HepG2 (cell line): ENCODE data around the gene PRM3. TPM values are rescaled to one million over a fixed set of nuclear protein-coding genes. Genes with fewer than 3 reads are reported as not detected.

Experiments used
- ATM ChIP-seq: fragments of 450-650 bp; IDR thresholded peaks from 2 replicates; pipeline ENCODE4 v1.7.1; 2017; ENCODE audit warnings: mild to moderate bottlenecking, borderline replicate concordance
- CBFB ChIP-seq: sonication (generic); formaldehyde crosslinking; IDR thresholded peaks from 2 replicates; pipeline ENCODE4 v1.4.0; 2020; ENCODE audit warnings: missing genetic modification reagents
- CHD2 ChIP-seq: IDR thresholded peaks from 2 replicates; pipeline ENCODE4 v1.6.1; 2011; ENCODE audit warnings: low read depth, low read length, improper control_type of control experiment
- DBP ChIP-seq: sonication (generic); formaldehyde crosslinking; IDR thresholded peaks from 2 replicates; pipeline ENCODE4 v1.4.0; 2020; ENCODE audit warnings: missing genetic modification reagents; ENCODE audit errors: not compliant biosample characterization
- ELF3 ChIP-seq: IDR thresholded peaks from 2 replicates; pipeline ENCODE4 v1.6.1; 2016; ENCODE audit warnings: missing genetic modification reagents, missing compliant biosample characterization
- FOXA3 ChIP-seq: IDR thresholded peaks from 2 replicates; pipeline ENCODE4 v1.6.1; 2016; ENCODE audit warnings: missing genetic modification reagents, missing compliant biosample characterization
- NFRKB ChIP-seq: fragments of 450-650 bp; IDR thresholded peaks from 2 replicates; pipeline ENCODE4 v1.6.1; 2017
- POLR2AphosphoS5 ChIP-seq: IDR thresholded peaks from 2 replicates; pipeline ENCODE4 v1.6.1; 2012; ENCODE audit warnings: low read depth, low read length
- RBAK ChIP-seq: sonication (generic); formaldehyde crosslinking; IDR thresholded peaks from 2 replicates; pipeline ENCODE4 v1.5.1; 2020; ENCODE audit warnings: mild to moderate bottlenecking, missing genetic modification reagents
- RBM22 ChIP-seq: fragments of 200-400 bp; formaldehyde crosslinking; optimal IDR thresholded peaks from 2 replicates; pipeline ENCODE3; 2017; ENCODE audit warnings: mild to moderate bottlenecking, low read length, moderate library complexity
- SIN3A ChIP-seq: IDR thresholded peaks from 2 replicates; pipeline ENCODE4 v1.6.1; 2011; ENCODE audit warnings: low read depth, mild to moderate bottlenecking, control low read depth, low read length, borderline replicate concordance
- SMYD3 ChIP-seq: sonication (generic); formaldehyde crosslinking; IDR thresholded peaks from 2 replicates; pipeline ENCODE4 v1.8.1; 2023; ENCODE audit warnings: mild to moderate bottlenecking, missing genetic modification reagents
- SYNCRIP ChIP-seq: fragments of 200-400 bp; formaldehyde crosslinking; IDR thresholded peaks from 2 replicates; pipeline ENCODE4 v1.6.1; 2018; ENCODE audit warnings: mild to moderate bottlenecking, low read depth, low read length; ENCODE audit not compliant: insufficient read depth
- THAP8 ChIP-seq: sonication (generic); formaldehyde crosslinking; IDR thresholded peaks from 2 replicates; pipeline ENCODE4 v1.5.1; 2020; ENCODE audit warnings: missing genetic modification reagents, mild to moderate bottlenecking, borderline replicate concordance
- ZBTB26 ChIP-seq: IDR thresholded peaks from 2 replicates; pipeline ENCODE4 v1.6.1; 2016; ENCODE audit warnings: missing compliant biosample characterization, missing genetic modification reagents, borderline replicate concordance
- ZBTB3 ChIP-seq: sonication (generic); formaldehyde crosslinking; IDR thresholded peaks from 2 replicates; pipeline ENCODE4 v1.4.0; 2020; ENCODE audit warnings: low read depth, mild to moderate bottlenecking, moderate library complexity, missing genetic modification reagents, borderline replicate concordance
- ZMYM2 ChIP-seq: sonication (generic); formaldehyde crosslinking; IDR thresholded peaks from 2 replicates; pipeline ENCODE4 v1.8.0; 2022; ENCODE audit warnings: mild to moderate bottlenecking, missing genetic modification reagents
- ZNF253 ChIP-seq: sonication (generic); formaldehyde crosslinking; IDR thresholded peaks from 2 replicates; pipeline ENCODE4 v1.8.0; 2022; ENCODE audit warnings: mild to moderate bottlenecking, missing genetic modification reagents, borderline replicate concordance
- ZNF256 ChIP-seq: sonication (generic); formaldehyde crosslinking; conservative IDR thresholded peaks from 2 replicates; pipeline ENCODE4 v1.4.0; 2020; ENCODE audit warnings: missing genetic modification reagents
- ZNF296 ChIP-seq: sonication (generic); formaldehyde crosslinking; conservative IDR thresholded peaks from 2 replicates; pipeline ENCODE4 v1.5.0; 2020; ENCODE audit warnings: mild to moderate bottlenecking, missing genetic modification reagents
- ZNF331 ChIP-seq: sonication (generic); formaldehyde crosslinking; IDR thresholded peaks from 2 replicates; pipeline ENCODE4 v1.4.0; 2020; ENCODE audit warnings: missing genetic modification reagents
- ZNF44 ChIP-seq: sonication (generic); formaldehyde crosslinking; IDR thresholded peaks from 2 replicates; pipeline ENCODE4 v1.5.1; 2020; ENCODE audit warnings: mild to moderate bottlenecking, missing genetic modification reagents
- ZNF574 ChIP-seq: sonication (generic); formaldehyde crosslinking; IDR thresholded peaks from 2 replicates; pipeline ENCODE4 v1.4.0; 2020; ENCODE audit warnings: missing genetic modification reagents
- ZNF816 ChIP-seq: sonication (generic); formaldehyde crosslinking; IDR thresholded peaks from 2 replicates; pipeline ENCODE4 v1.8.0; 2022; ENCODE audit warnings: missing genetic modification reagents, mild to moderate bottlenecking, borderline replicate concordance
- ZSCAN22 ChIP-seq: sonication (generic); formaldehyde crosslinking; IDR thresholded peaks from 2 replicates; pipeline ENCODE4 v1.4.0; 2020; ENCODE audit warnings: mild to moderate bottlenecking, missing genetic modification reagents
- polyA plus RNA-seq, 8 experiments: library from polyadenylated mRNA; depleted of rRNA in 3 of 8; stranded (reverse) in 7 of 8; unstranded in 1 of 8; fragments of >200 nt; fragmentation: Illumina TruSeq in 4 of 8; extraction: Trizol in 4 of 8; gene quantifications; 2 replicates each; pipeline versions ENCODE4 v1.2.1 to v1.2.3, GENCODE V29; 2011 to 2016; ENCODE audit warnings: low read depth in 4 of 8, missing spikeins in 1 of 8, mixed read lengths in 1 of 8; ENCODE audit not compliant: insufficient read depth in 1 of 8
- total RNA-seq, 5 experiments: library from RNA; depleted of rRNA; stranded (reverse); fragments of >200 nt; fragmentation: Illumina TruSeq; extraction: Trizol; gene quantifications; 2 replicates each; pipeline ENCODE4 v1.2.3, GENCODE V29; 2016; ENCODE audit warnings: low read depth in 1 of 5

Gene PRM3
- total and polyA plus RNA-seq, 2 of the 13 experiments (the other 11 are each of a cell fraction or from before 2014, with no cell fraction given) = not detected

- TF ChIP-seq ZNF574 (CRISPR knock-in tag) = peak; percentile 69
- peak; percentile 95; the same call in 1 of the 2 replicates for TF ChIP-seq ZNF816 (CRISPR knock-in tag)
- no peak; the same call in 1 of the 2 replicates for TF ChIP-seq ZNF296 (CRISPR knock-in tag)
- TF ChIP-seq ZNF331 (CRISPR knock-in tag) = peak; percentile 80
- TF ChIP-seq ZBTB26 = peak; percentile 87; the same call in 1 of the 2 replicates
- TF ChIP-seq ZNF44 = peak; percentile 89
- peak; percentile 98 for TF ChIP-seq ELF3 (CRISPR knock-in tag)
- no peak for TF ChIP-seq CBFB (CRISPR knock-in tag)
- TF ChIP-seq ZMYM2 = peak; percentile 99
- no peak for TF ChIP-seq CHD2
- TF ChIP-seq RBM22 = no peak
- TF ChIP-seq ZNF256 (CRISPR knock-in tag) = no peak
- TF ChIP-seq ZSCAN22 (CRISPR knock-in tag) = no peak
- no peak; the same call in 1 of the 2 replicates for TF ChIP-seq POLR2AphosphoS5
- TF ChIP-seq DBP (CRISPR knock-in tag) = no peak
- no peak for TF ChIP-seq ZNF253 (CRISPR knock-in tag)
- TF ChIP-seq SYNCRIP = no peak
- no peak for TF ChIP-seq THAP8 (CRISPR knock-in tag)
- no peak for TF ChIP-seq RBAK (CRISPR knock-in tag)
- TF ChIP-seq SMYD3 = no peak
- no peak for TF ChIP-seq ATM
- no peak for TF ChIP-seq SIN3A
- TF ChIP-seq NFRKB = no peak
- TF ChIP-seq FOXA3 (CRISPR knock-in tag) = peak; percentile 83
- TF ChIP-seq ZBTB3 (CRISPR knock-in tag) = no peak
Observed at GRCh38 chr16:11309895-11310633, 36.6 kb upstream of the PRM3 start (continued).
